HG03469 (cell line): ENCODE results near the gene SPTLC2.
"Not testable (repeated sequence)": the region's sequence is repeated elsewhere in the genome, so short reads cannot be mapped to it uniquely, and the experiment has no call there.

Source experiments
- ATAC-seq: cut with Tn5 transposase; IDR thresholded peaks from one replicate; pipeline ENCODE4 v1.9.1; 2021; ENCODE audit warnings: mild to moderate bottlenecking, moderate library complexity, moderate number of reproducible peaks; ENCODE audit not compliant: unreplicated experiment

Gene SPTLC2

GRCh38 chr14:77590845-77591485 lies 25.5 kb downstream of the SPTLC2 start:
- no peak for ATAC-seq

- ATAC-seq = no peak
Measured at GRCh38 chr14:77589099-77589498, 27.3 kb downstream of the SPTLC2 start.

GRCh38 chr14:77588411-77589025 lies 27.9 kb downstream of the SPTLC2 start:
- ATAC-seq = not testable (repeated sequence)

GRCh38 chr14:77585385-77585784 lies 31.1 kb downstream of the SPTLC2 start:
- ATAC-seq = no peak

- ATAC-seq = no peak
Measured at GRCh38 chr14:77584809-77585208, 31.6 kb downstream of the SPTLC2 start.

GRCh38 chr14:77583657-77584056 lies 32.8 kb downstream of the SPTLC2 start:
- no peak for ATAC-seq

GRCh38 chr14:77582511-77582910 lies 33.9 kb downstream of the SPTLC2 start:
- ATAC-seq = no peak

- peak; percentile 90 for ATAC-seq
Measured at GRCh38 chr14:77580964-77581505, 35.4 kb downstream of the SPTLC2 start.

- ATAC-seq = no peak
Measured at GRCh38 chr14:77580477-77580876, 36.0 kb downstream of the SPTLC2 start.

- no peak for ATAC-seq
Measured at GRCh38 chr14:77579780-77580179, 36.7 kb downstream of the SPTLC2 start.

GRCh38 chr14:77579065-77579464 lies 37.4 kb downstream of the SPTLC2 start:
- ATAC-seq = no peak

- no peak for ATAC-seq
Measured at GRCh38 chr14:77574446-77575115, 41.9 kb downstream of the SPTLC2 start.

- ATAC-seq = no peak
Measured at GRCh38 chr14:77573964-77574363, 42.5 kb downstream of the SPTLC2 start.

- ATAC-seq = no peak
Measured at GRCh38 chr14:77570706-77571268, 45.6 kb downstream of the SPTLC2 start.

- no peak for ATAC-seq
Measured at GRCh38 chr14:77565994-77566305, 50.5 kb downstream of the SPTLC2 start.

- ATAC-seq = no peak
Measured at GRCh38 chr14:77565289-77565993, 51.0 kb downstream of the SPTLC2 start.

GRCh38 chr14:77562681-77563080 lies 53.8 kb downstream of the SPTLC2 start:
- ATAC-seq = no peak

- ATAC-seq = no peak
Measured at GRCh38 chr14:77561881-77562280, 54.6 kb downstream of the SPTLC2 start.

- ATAC-seq = no peak
Measured at GRCh38 chr14:77559381-77559780, 57.1 kb downstream of the SPTLC2 start.

- ATAC-seq = no peak
Measured at GRCh38 chr14:77557391-77557790, 59.0 kb downstream of the SPTLC2 start.

- no peak for ATAC-seq
Measured at GRCh38 chr14:77556946-77557345, 59.5 kb downstream of the SPTLC2 start.
